Measurements from ENCODE around the gene ZNF512.
"Not testable (repeated sequence)": the region's sequence is repeated elsewhere in the genome, so short reads cannot be mapped to it uniquely, and the experiment has no call there.

The ZNF512 gene

GRCh38 chr2:27582695-27583389 lies at the start of gene ZNF512:
Gene ZNF512 (plus strand): TSS chr2:27583042. CDS start chr2:27583113, 71 bp downstream.
- in situ Hi-C loops (cut with HindIII; ENCODE audit: low pct_ligation_motif_present, low pct_unique_long_range_greater_than_20kb, low sequenced_read_pairs), result no loop called here
- DNase-seq, result peak; percentile 96

GRCh38 chr2:27537287-27537686 lies 45.6 kb upstream of the ZNF512 start:
- no peak for DNase-seq
- in situ Hi-C loops (cut with HindIII; ENCODE audit: low pct_ligation_motif_present, low pct_unique_long_range_greater_than_20kb, low sequenced_read_pairs), result no loop called here

- in situ Hi-C loops (cut with HindIII; ENCODE audit: low pct_ligation_motif_present, low pct_unique_long_range_greater_than_20kb, low sequenced_read_pairs); DNase-seq: not testable (repeated sequence)
These were observed 43.9 kb upstream of the ZNF512 start for GRCh38 chr2:27538839-27539450.

GRCh38 chr2:27539649-27540048 lies 43.2 kb upstream of the ZNF512 start:
- DNase-seq; in situ Hi-C loops (cut with HindIII; ENCODE audit: low pct_ligation_motif_present, low pct_unique_long_range_greater_than_20kb, low sequenced_read_pairs): not testable (repeated sequence)

- DNase-seq, result no peak
- in situ Hi-C loops (cut with HindIII; ENCODE audit: low pct_ligation_motif_present, low pct_unique_long_range_greater_than_20kb, low sequenced_read_pairs), result no loop called here
These were observed 38.6 kb upstream of the ZNF512 start for GRCh38 chr2:27544143-27544821.

- in situ Hi-C loops (cut with HindIII; ENCODE audit: low pct_ligation_motif_present, low pct_unique_long_range_greater_than_20kb, low sequenced_read_pairs), result no loop called here
- no peak for DNase-seq
These were observed 37.3 kb upstream of the ZNF512 start for GRCh38 chr2:27545348-27546141.

- no peak for DNase-seq
- in situ Hi-C loops (cut with HindIII; ENCODE audit: low pct_ligation_motif_present, low pct_unique_long_range_greater_than_20kb, low sequenced_read_pairs), result no loop called here
These were observed 33.5 kb upstream of the ZNF512 start for GRCh38 chr2:27549303-27549702.

GRCh38 chr2:27551514-27551913 lies 31.3 kb upstream of the ZNF512 start:
- in situ Hi-C loops (cut with HindIII; ENCODE audit: low pct_ligation_motif_present, low pct_unique_long_range_greater_than_20kb, low sequenced_read_pairs), result no loop called here
- no peak for DNase-seq

GRCh38 chr2:27552941-27553340 lies 29.9 kb upstream of the ZNF512 start:
- DNase-seq, result no peak
- in situ Hi-C loops (cut with HindIII; ENCODE audit: low pct_ligation_motif_present, low pct_unique_long_range_greater_than_20kb, low sequenced_read_pairs), result no loop called here

GRCh38 chr2:27554451-27554850 lies 28.4 kb upstream of the ZNF512 start:
- in situ Hi-C loops (cut with HindIII; ENCODE audit: low pct_ligation_motif_present, low pct_unique_long_range_greater_than_20kb, low sequenced_read_pairs); DNase-seq: not testable (repeated sequence)

- in situ Hi-C loops (cut with HindIII; ENCODE audit: low pct_ligation_motif_present, low pct_unique_long_range_greater_than_20kb, low sequenced_read_pairs), result no loop called here
- DNase-seq, result no peak
These were observed 23.6 kb upstream of the ZNF512 start for GRCh38 chr2:27559228-27559627.

GRCh38 chr2:27561060-27561459 lies 21.8 kb upstream of the ZNF512 start:
- no peak for DNase-seq
- in situ Hi-C loops (cut with HindIII; ENCODE audit: low pct_ligation_motif_present, low pct_unique_long_range_greater_than_20kb, low sequenced_read_pairs), result no loop called here

- in situ Hi-C loops (cut with HindIII; ENCODE audit: low pct_ligation_motif_present, low pct_unique_long_range_greater_than_20kb, low sequenced_read_pairs), result no loop called here
- DNase-seq, result no peak
These were observed 16.2 kb upstream of the ZNF512 start for GRCh38 chr2:27566628-27567027.

- in situ Hi-C loops (cut with HindIII; ENCODE audit: low pct_ligation_motif_present, low pct_unique_long_range_greater_than_20kb, low sequenced_read_pairs), result no loop called here
- no peak for DNase-seq
These were observed 13.4 kb upstream of the ZNF512 start for GRCh38 chr2:27569398-27569797.

GRCh38 chr2:27571197-27571596 lies 11.6 kb upstream of the ZNF512 start:
- in situ Hi-C loops (cut with HindIII; ENCODE audit: low pct_ligation_motif_present, low pct_unique_long_range_greater_than_20kb, low sequenced_read_pairs), result no loop called here
- DNase-seq, result no peak

GRCh38 chr2:27571681-27572080 lies 11.2 kb upstream of the ZNF512 start:
- no peak for DNase-seq
- in situ Hi-C loops (cut with HindIII; ENCODE audit: low pct_ligation_motif_present, low pct_unique_long_range_greater_than_20kb, low sequenced_read_pairs), result no loop called here

GRCh38 chr2:27572439-27572838 lies 10.4 kb upstream of the ZNF512 start:
- in situ Hi-C loops (cut with HindIII; ENCODE audit: low pct_ligation_motif_present, low pct_unique_long_range_greater_than_20kb, low sequenced_read_pairs), result no loop called here
- DNase-seq, result no peak

GRCh38 chr2:27572998-27573429 lies 9.8 kb upstream of the ZNF512 start:
- no peak for DNase-seq
- in situ Hi-C loops (cut with HindIII; ENCODE audit: low pct_ligation_motif_present, low pct_unique_long_range_greater_than_20kb, low sequenced_read_pairs), result no loop called here

- no peak for DNase-seq
- in situ Hi-C loops (cut with HindIII; ENCODE audit: low pct_ligation_motif_present, low pct_unique_long_range_greater_than_20kb, low sequenced_read_pairs), result no loop called here
These were observed 9.4 kb upstream of the ZNF512 start for GRCh38 chr2:27573452-27573851.

All from ACHN (cell line).